GM12865 (cell line): ENCODE measurements around the gene CTRL.
"Not testable (repeated sequence)": the region's sequence is repeated elsewhere in the genome, so short reads cannot be mapped to it uniquely, and the experiment has no call there.

Source experiments
- DNase-seq: peaks from one replicate; pipeline ENCODE4 v3.0.0; 2010; ENCODE audit warnings: low read depth
- H3K4me3 ChIP-seq: 2 replicates; pipeline ENCODE4 v1.5.1; 2011; ENCODE audit warnings: mild to moderate bottlenecking, low read depth, low read length, control low read depth
- CTCF ChIP-seq: IDR thresholded peaks from 2 replicates; pipeline ENCODE4 v1.5.1; 2011; ENCODE audit warnings: low read length, control low read depth, low read depth, inconsistent platforms; ENCODE audit not compliant: insufficient read depth; ENCODE audit errors: missing control alignments

The CTRL gene

GRCh38 chr16:67922221-67922620 lies 9.4 kb downstream of the CTRL start:
- no peak for TF ChIP-seq CTCF
- no peak for DNase-seq
- no peak overlapping the region for H3K4me3 ChIP-seq

GRCh38 chr16:67919622-67920221 lies 11.9 kb downstream of the CTRL start:
- DNase-seq = no peak
- no peak for TF ChIP-seq CTCF
- H3K4me3 ChIP-seq = no peak overlapping the region

- no peak for DNase-seq
- no peak overlapping the region for H3K4me3 ChIP-seq
- no peak for TF ChIP-seq CTCF
Measured at GRCh38 chr16:67917852-67918236, 13.8 kb downstream of the CTRL start.

GRCh38 chr16:67917140-67917851 lies 14.4 kb downstream of the CTRL start:
- TF ChIP-seq CTCF = no peak
- H3K4me3 ChIP-seq = no peak overlapping the region
- no peak for DNase-seq

GRCh38 chr16:67915831-67916723 lies 15.6 kb downstream of the CTRL start:
- TF ChIP-seq CTCF = no peak
- H3K4me3 ChIP-seq = no peak overlapping the region
- no peak for DNase-seq

- not testable (repeated sequence) for H3K4me3 ChIP-seq, DNase-seq
Measured at GRCh38 chr16:67915496-67915769, 16.2 kb downstream of the CTRL start.

GRCh38 chr16:67914758-67915495 lies 16.7 kb downstream of the CTRL start:
- no peak for TF ChIP-seq CTCF
- no peak for DNase-seq
- H3K4me3 ChIP-seq = no peak overlapping the region
